Measurements from ENCODE around the gene FAM184B.

DNA sequence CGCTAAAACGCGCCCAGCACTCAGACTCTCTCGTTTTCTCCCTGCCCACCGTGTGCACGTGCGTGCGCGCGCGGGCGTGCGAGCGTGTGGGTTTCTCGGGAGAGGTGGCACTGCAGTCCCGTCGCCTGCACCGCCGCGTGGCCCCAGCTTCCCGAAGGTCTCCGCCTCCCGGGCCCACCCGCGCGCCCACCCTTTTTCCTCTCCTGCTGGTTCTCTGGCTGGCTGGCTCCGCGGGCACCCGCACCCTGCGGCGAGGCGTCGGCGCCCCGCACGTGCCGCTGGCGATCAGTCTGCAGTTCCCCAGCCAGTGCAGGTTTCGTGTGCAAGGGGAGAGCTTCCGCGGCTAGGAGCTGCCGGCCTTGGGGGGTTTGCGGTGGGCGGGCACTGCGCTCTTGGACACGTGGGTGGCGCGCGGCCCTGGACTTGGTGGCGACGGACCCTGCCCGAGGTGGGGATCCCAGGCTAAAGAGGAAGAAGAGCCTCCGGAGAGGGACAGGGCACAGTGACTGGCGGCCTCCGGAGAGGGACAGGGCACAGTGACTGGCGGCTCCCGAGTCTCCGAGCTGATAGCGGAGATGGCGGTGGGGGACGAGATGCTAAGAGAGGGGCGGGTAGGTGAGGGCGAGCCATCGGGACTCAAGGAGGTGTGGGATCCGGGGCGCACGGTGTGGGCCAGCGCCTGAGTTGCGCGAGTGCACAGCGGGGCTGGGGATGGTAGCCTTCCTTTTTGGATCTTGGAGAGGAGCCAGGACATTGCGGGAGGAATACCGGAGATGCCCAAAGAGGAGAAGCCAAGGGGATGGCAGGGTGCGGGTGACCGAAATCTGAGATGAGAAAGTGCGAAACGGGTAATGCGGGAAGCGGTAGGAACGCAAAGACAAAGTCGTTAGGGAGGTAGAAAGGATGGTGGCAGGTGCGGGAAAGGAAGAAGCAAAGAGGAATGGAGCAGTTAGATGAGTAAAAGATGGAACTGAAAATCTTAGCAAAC is at the start of gene FAM184B:
- no peak for TF ChIP-seq POLR2AphosphoS5 (IDR thresholded peaks at IDR 0.05)
- TF ChIP-seq, protein P1, sequence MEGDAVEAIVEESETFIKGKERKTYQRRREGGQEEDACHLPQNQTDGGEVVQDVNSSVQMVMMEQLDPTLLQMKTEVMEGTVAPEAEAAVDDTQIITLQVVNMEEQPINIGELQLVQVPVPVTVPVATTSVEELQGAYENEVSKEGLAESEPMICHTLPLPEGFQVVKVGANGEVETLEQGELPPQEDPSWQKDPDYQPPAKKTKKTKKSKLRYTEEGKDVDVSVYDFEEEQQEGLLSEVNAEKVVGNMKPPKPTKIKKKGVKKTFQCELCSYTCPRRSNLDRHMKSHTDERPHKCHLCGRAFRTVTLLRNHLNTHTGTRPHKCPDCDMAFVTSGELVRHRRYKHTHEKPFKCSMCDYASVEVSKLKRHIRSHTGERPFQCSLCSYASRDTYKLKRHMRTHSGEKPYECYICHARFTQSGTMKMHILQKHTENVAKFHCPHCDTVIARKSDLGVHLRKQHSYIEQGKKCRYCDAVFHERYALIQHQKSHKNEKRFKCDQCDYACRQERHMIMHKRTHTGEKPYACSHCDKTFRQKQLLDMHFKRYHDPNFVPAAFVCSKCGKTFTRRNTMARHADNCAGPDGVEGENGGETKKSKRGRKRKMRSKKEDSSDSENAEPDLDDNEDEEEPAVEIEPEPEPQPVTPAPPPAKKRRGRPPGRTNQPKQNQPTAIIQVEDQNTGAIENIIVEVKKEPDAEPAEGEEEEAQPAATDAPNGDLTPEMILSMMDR (IDR thresholded peaks at IDR 0.05; ENCODE audit: poor library complexity, severe bottlenecking), result no peak

Measured in neural cell (in vitro differentiated cells).